ENCODE data around the gene CCDC85B. TPM values are rescaled to one million over a fixed set of nuclear protein-coding genes. Genes with fewer than 3 reads are reported as not detected.

Gene CCDC85B
- total RNA-seq, 4 donors from 2014 or later = 16.0 to 34.3 (median 28.0) TPM

DNA sequence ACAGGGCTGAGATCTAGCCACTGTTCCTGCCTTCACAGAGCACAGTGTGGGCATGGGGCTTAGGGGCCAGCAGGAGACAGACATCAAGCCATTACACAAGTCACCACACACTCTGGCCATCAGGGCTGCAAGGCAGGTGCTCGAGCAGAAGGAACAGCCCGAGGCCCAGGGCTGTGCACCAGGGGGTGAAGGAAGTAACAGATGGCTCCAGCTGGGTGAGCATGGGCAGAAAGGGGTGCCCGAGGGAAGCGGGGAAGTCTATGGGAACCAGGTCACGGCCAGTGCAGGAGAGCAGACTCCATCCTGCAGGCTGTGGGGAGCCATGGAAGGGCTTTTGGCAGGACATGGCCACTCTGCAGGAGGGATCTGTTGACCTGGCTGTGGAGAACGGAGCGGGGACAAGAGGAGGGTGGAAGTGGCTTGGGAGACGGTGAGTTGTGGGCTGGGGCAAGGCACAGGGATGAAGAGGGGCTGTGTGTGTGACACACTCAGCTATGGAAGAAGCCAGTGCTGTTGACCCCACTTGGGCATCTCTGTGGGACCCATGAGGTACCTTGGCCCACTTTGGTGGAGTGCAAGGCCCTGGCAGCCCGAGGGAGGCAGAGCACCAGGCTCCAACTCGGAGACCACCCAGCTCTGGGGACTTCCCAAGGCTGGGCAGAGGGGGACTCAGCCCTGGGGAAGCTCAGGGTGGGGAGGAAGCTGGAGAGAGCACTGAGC, 24.8 kb downstream of the CCDC85B start:
- H3K4me1 ChIP-seq = peaks cover 54 to 82% (median 61%) of the 10 kb centered on the region in 3 donors
- no peak for DNase-seq
- WGBS, 2 donors = 42 to 43% methylated on average over 7 to 8 of the region's 10 CpGs
- H3K9me3 ChIP-seq = no peaks in the 10 kb centered on the region
- H3K27me3 ChIP-seq = no peaks in the 10 kb centered on the region
- no peak for TF ChIP-seq POLR2A (IDR thresholded peaks at IDR 0.05)
- TF ChIP-seq, protein P1, sequence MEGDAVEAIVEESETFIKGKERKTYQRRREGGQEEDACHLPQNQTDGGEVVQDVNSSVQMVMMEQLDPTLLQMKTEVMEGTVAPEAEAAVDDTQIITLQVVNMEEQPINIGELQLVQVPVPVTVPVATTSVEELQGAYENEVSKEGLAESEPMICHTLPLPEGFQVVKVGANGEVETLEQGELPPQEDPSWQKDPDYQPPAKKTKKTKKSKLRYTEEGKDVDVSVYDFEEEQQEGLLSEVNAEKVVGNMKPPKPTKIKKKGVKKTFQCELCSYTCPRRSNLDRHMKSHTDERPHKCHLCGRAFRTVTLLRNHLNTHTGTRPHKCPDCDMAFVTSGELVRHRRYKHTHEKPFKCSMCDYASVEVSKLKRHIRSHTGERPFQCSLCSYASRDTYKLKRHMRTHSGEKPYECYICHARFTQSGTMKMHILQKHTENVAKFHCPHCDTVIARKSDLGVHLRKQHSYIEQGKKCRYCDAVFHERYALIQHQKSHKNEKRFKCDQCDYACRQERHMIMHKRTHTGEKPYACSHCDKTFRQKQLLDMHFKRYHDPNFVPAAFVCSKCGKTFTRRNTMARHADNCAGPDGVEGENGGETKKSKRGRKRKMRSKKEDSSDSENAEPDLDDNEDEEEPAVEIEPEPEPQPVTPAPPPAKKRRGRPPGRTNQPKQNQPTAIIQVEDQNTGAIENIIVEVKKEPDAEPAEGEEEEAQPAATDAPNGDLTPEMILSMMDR (IDR thresholded peaks at IDR 0.05) = no peak
- intact Hi-C loops (cut with DNase I) = no loop called here
- peak overlapping the region in 2 of 4 donors; percentile 1 to 6 for H3K4me3 ChIP-seq
- peaks cover 0 to 9% (median 0%) of the 10 kb centered on the region in 3 donors for H3K36me3 ChIP-seq
- peak overlapping the region; percentile 94 to 99 (median 98) for H3K27ac ChIP-seq

DNA sequence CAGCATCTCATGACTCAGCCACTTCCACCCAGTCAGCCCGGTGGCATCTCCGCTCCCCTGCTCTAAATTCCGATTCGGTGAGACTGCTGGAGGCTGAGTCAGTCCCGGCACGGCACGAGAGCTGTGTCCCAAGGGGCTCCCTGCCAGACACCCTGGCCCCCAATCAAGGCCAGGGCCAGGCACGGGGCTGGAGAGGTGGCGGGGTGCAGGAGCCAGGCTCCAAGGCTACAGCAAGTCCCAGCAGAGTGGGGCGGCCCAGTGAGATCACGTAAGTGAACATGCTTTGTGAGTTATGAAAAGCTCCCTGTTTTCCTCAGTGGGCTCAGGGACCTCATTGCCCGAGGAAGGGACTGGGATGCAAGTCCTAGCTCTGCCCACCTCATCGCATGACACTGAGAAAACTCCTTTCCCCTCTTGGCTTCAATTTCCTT, 25.4 kb downstream of the CCDC85B start:
- H3K4me1 ChIP-seq = peaks cover 60 to 86% (median 67%) of the 10 kb centered on the region in 3 donors

DNA sequence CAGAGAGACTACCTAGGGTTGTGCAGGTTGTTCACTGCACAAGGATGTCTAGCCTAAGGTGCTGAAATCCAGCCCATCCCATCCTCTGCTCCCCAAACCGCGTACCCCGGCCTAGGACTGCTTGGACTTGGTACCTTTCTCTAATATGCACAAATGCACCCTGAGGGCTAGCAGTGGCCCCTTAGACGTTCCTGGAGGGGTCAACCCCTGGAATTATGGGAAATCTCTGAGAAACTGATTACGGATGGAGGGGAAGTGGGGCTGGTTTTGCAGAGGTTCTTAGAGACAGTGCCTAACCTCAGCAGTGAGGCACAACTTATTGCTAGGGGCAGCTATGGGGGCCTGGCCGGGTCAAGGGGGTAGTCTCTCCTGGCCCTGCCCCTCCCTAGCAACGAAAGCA, 25.9 kb downstream of the CCDC85B start:
- Histone ChIP-seq H3K27me3 (no peaks in the 10 kb centered on the region), H3K4me3 (peak overlapping the region in 2 of 4 donors; percentile 1 to 98), H3K36me3 (peaks cover 0 to 16% (median 0%) of the 10 kb centered on the region in 3 donors), H3K9me3 (no peaks in the 10 kb centered on the region), H3K4me1 (peaks cover 65 to 86% (median 70%) of the 10 kb centered on the region in 3 donors), H3K27ac (peak overlapping the region; percentile 94 to 99 (median 98))
- no peak for DNase-seq
- intact Hi-C loops (cut with DNase I) = no loop called here
- WGBS, 2 donors = 48 to 80% methylated on average over 3 of the region's 7 CpGs
- no peak for TF ChIP-seq POLR2A (IDR thresholded peaks at IDR 0.05)
- TF ChIP-seq, protein P1 (IDR thresholded peaks at IDR 0.05) = no peak

More for the DNA sequence above, 25.4 kb downstream of the CCDC85B start:
- 10 to 40% methylated on average over 4 to 5 of the region's 13 CpGs for WGBS, 2 donors
- peaks cover 0 to 10% (median 0%) of the 10 kb centered on the region in 3 donors for H3K36me3 ChIP-seq
- no peak for DNase-seq
- H3K27ac ChIP-seq = peak overlapping the region; percentile 94 to 99 (median 98)
- H3K27me3 ChIP-seq = no peaks in the 10 kb centered on the region
- no peaks in the 10 kb centered on the region for H3K9me3 ChIP-seq
- intact Hi-C loops (cut with DNase I) = no loop called here
- H3K4me3 ChIP-seq = peak overlapping the region in 3 of 4 donors; percentile 1 to 6 (median 5)
- peak in 1 of 4 donors; percentile 24 for TF ChIP-seq POLR2A (IDR thresholded peaks at IDR 0.05)
- TF ChIP-seq, protein P1 (IDR thresholded peaks at IDR 0.05) = no peak

DNA sequence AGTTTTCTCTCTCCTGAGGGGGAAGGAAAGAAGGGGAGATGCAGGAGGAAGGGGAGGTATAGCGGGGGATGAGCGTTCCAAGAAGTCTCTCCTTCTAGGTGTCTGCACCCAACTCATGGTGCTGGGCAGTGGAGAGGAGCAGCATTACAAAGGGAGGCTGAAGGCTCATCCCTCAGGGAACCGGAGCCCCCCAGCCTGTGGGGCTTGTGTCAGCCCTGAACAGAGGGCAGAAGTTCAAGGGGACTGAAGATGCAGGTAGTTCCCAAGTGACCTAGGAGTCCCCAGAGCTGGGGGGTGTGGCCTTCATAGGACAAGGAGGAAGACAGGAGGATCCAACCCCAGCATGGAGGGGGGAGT, 26.6 kb downstream of the CCDC85B start:
- no peaks in the 10 kb centered on the region for H3K9me3 ChIP-seq
- TF ChIP-seq, protein P1 (IDR thresholded peaks at IDR 0.05) = no peak
- peaks cover 0 to 22% (median 0%) of the 10 kb centered on the region in 3 donors for H3K36me3 ChIP-seq
- H3K4me1 ChIP-seq = peaks cover 63 to 85% (median 63%) of the 10 kb centered on the region in 3 donors
- H3K4me3 ChIP-seq = peak overlapping the region in 2 of 4 donors; percentile 89 to 98
- WGBS, 2 donors = 83% methylated on average over 2 of the region's 3 CpGs; no CpG with 5 or more reads in 1 of the 2 donors
- intact Hi-C loops (cut with DNase I) = no loop called here
- peak overlapping the region; percentile 94 to 99 (median 98) for H3K27ac ChIP-seq
- H3K27me3 ChIP-seq = no peaks in the 10 kb centered on the region
- DNase-seq = no peak

All from esophagus squamous epithelium (tissue), 5 donors.